Raji (cell line): ENCODE measurements around the gene CCNG2.

Source experiments
- POLR2A ChIP-seq: IDR thresholded peaks from 2 replicates; pipeline ENCODE4 v1.6.1; 2011; ENCODE audit warnings: low read depth, low read length, control low read depth; ENCODE audit not compliant: insufficient read depth

The CCNG2 gene

DNA sequence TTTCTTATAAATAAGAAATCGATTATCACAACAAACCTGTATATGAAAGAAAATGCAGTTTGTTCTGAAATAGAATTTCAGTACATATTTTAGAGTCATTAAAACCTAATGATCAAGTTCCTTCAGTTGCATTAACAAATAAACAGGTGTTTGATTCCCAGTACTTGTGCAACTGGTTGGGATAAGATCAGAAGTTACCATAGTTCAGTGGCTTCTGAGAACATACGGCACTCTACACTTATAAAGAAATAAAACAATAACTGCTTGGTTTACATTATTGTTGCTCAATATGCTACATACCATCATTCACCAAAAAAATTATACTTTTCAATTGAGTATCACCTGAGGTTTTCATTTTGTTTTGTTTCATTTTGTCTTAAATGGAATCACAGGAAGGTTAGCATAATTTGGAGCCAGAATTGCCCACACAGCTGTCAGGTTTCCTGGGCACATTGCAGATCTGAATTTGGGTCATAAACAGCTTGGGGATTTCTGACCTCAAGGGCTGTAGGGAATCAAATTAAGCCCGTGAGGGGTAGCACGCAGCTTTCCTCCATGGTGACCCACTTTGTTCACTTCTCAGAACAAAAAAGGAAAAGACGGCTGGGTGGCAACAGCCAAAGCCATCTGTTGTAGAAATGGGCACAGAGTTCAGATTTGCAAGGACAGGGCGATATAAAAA, 14.9 kb upstream of the CCNG2 start:
- no peak for TF ChIP-seq POLR2A

DNA sequence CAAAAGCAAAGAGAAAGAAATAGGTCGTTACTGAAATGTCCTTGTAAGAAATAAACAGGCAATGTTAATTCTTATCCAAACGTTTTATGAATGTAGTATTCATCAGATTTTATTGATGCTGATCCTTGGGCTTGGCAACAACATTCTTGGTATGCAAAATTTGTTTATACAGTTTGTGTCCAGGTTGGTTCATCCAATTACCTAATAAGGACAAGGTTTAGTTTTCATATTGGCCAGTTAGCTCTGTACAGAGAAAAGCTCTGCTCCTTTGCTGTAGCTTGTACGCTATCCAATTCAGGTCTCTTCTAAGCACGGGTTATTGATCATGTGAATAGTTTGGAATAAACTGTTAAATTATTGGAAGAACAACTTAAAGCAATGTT, 14.4 kb upstream of the CCNG2 start:
- TF ChIP-seq POLR2A, result no peak

DNA sequence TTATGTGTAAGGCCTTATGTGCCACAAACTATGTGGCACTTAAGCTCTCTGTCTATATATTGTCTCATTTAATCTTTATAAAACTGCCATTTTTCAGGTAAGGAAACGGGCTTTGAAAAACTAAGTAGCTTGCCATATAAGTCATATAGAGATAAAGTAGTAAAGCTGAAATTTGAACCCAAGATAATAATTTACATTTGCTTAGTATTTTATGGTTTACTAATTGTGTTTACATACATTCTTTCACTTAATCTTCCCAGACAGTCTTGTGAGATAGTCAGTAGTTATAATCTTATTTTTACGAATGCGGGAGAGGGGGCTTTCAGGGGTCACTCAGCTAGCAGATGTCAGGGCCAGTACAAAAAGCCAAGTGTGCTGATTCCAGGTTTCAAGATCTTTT, 13.9 kb upstream of the CCNG2 start:
- no peak for TF ChIP-seq POLR2A

DNA sequence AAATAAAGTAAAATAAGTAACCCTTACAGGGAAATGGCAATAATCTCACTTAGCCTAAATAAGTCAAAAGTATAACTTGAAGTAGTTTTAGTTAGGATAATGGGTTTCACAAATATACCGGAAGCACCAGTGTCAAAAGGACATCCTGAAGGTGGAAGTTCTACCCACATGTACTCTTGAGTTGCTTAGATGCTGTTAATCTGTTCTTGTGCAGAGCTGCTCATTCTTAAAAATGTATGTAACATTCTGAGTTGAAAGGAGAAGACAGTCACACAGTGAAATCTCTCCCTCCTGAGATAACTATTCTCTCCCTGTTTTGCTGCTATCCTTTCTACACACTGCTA, 11.2 kb upstream of the CCNG2 start:
- no peak for TF ChIP-seq POLR2A

DNA sequence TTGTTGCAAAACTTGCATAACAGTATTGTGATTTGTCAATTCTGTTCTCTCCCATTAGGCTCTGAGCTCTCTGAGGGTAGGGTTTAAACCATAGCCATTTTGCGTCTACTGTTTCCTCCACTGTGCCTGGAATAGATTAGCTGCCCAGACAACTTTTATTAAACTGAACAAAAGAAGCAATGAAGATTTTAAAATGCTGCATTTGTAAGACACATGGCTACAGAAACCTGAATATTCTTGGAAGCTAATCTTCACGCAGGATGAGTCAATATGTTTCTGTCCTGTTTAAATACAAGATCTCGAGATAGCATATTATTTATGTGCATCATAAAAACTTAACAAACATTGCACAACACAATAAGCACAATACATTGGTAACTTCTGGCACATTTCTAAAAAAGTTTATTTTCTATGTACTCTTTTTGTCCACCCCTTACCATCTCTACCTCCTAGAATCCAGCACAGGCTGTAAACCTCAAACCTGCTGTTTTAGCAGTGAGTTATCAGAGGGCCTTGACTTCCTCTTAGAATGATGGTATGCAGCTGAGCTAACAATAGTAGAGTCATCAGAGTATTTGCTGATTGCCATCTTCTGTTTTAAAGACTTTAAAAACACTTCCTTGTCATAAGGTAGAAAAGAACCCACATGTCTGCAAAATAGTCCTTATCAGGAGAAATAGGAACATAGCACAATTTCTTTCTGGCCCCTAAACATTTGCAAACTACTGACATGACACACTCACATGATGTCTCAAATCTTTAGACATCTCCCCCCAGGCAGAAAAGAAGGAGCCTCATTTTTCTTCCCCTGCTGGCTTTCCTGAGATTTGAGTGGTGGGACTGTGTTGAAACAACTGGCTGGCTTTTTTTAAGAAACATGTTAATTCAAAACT, 10.6 kb upstream of the CCNG2 start:
- TF ChIP-seq POLR2A, result no peak

DNA sequence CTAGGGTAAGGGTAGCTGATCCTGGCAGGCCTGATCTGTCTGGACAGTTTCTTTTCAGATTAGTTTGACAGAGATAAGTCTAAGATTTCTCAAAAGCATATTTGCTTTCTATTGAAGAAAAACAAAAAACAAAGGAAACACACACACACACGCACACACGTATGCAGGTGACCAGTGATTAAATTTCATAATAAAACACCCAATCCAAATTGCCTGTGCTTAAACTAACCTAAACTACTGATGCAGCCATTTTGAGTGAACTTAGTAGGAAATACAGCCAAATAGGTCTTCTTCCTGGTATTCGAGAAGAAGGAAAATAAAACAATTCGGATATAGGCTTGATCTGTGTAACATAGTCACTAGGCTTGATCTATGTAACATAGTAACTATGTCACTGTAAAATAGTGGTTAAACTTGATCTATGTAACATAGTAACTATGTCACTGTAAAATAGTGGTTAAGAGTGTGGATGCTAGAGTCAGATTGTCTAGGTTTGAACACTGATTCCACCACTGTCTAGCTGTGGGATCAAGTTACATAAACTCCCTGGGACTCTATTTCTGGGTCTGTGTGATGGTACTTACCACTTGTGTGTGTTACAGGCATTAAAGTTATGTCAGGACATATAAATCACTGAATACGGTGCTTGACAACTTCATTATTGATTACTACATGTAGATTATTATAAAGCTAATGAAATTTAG, 9.8 kb upstream of the CCNG2 start:
- no peak for TF ChIP-seq POLR2A

DNA sequence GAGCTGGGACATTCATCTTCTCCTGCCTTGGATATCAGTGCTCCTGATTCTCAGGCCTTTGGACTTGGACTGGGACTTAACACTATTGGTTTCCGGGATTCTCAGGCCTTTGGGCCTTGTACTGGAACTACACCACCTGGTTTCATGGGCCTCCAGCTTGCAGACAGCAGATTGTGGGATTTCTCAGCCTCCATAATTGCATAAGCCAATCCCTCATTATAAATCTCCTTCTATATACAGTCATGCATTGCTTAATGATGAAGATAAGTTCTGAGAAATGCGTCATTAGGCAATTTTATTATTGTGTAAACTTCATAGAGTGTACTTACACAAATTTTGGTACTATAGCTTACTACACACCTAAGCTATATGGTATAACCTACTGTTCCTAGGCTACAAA, 8.9 kb upstream of the CCNG2 start:
- TF ChIP-seq POLR2A, result no peak

DNA sequence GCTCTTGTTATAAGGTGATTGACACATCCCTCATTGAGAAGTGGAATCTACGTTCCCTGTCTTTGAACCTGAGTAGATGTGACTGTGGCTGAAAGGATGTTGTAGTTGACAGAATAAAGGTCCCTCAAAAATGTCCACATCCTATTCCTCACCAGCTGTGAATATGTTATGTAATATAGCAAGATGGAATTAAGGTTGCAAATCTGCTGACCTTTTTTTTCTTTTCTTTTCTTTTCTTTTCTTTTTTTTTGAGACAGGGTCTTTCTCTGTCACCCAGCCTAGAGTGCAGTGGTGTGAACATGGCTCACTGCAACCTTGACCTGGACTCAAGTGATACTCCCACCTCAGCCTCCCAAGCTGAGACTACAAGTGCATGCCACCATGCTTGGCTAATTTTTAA, 7.2 kb upstream of the CCNG2 start:
- no peak for TF ChIP-seq POLR2A

DNA sequence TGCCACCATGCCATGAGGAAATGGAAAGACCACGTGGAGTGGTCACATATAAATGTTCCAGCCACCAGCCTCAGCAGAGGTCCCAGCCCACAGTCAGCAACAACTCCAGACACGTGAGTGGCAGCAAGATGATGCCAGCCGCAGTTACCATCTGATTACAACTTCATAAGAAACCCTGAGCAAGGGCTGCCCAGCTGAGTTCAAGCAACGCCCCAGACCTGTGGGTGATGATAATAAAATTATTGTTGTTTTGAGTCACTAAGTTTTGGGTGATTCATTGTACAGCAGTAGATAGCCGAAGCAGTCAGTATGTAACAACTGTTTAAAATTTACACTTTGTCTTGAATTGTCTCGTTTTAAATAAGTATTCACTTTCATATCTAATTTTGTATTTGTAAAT, 5.8 kb upstream of the CCNG2 start:
- no peak for TF ChIP-seq POLR2A

DNA sequence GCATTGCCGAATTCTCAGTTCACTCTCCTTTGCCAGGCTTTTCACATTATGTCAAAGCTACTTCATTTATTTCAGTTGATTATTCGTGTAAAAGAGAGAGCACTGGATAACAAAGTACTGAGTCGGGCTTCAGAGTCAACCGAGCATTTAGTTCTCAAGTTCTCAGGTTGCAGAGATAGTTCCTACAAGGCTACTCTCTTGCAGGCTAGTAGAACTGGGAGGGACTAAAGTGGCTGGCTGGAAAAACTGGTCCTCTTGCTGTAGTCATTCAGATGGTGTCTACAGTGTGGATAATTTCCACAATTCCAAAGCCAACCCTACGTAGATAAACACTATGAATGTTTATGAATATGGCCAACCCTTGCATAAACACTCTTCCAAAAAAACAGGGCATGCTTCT, 4.6 kb upstream of the CCNG2 start:
- peak; percentile 27; the same call in 1 of the 2 replicates for TF ChIP-seq POLR2A

DNA sequence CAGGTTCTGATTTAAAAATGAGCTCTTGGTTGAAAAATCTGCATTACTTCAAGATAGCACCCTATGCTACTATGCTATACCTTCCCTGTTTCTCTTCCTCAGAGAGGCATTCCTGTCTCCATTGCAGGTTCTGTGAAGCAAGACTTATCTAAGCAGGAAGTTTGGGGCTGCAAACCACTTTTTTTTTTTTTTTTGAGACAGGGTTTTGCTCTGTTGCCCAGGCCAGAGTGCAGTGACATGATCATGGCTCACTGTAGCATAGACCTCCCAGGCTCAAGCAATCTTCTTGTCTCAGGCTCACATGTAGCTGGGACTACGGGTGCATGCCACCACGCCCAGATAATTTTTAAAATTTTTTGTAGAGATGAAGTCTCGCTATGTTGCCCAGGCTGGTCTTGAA, 4.0 kb upstream of the CCNG2 start:
- TF ChIP-seq POLR2A, result 0 out of 2 replicates have a peak, but pooled peaks have one; percentile 21

DNA sequence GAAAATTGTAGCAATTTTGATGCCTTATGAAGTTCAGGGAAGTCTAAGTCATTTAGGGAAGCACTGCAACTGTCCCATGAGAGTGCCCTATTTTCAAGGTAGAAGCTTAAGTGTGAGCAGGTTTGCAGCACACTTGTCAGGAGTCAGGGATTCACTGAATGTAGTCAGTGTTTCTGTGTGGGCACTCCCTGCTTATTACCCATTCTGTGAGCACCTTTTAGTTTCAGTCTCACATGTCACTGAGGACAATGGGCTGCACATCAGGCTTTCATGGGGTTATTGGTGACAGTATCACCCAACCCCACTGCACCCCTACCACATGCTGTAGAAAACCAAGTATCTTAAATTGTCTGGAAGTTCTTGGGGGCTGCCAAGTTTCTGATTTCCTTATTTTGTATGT, 2.9 kb upstream of the CCNG2 start:
- peak; percentile 63 for TF ChIP-seq POLR2A

DNA sequence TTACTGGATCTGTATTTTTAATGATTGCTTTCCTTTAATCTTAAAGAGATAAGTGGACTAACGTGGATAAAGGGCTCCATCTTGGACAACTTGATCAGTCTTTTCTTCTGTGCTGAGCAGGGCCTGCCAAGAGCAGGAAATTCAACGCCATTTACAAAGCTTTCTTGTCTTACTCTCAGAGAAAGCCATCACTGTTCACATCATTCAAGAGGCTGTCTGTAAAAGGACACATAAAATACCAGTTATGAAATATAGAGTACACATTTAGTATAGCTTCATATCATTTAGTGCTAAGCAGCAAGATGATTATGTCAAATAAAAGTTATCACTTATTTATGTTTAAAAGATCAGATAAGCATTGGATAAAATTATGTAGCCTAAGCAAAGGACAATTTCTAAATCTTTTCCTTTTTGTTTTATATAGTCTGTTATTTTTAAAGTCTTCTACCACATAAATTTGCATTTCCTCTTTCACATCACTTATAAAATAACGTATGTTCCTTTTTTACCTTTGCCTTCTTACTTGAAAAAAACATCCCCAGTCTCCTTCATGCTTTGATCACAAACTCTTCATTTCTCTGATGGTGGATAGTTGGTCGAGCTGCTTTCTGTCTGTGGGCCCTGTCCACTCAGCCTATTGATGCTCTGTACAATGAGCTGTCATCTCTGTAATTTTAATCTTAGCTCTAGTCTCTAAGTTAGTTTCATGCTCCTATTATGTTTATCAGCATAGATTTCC, 2.1 kb upstream of the CCNG2 start:
- peak; percentile 65 for TF ChIP-seq POLR2A

DNA sequence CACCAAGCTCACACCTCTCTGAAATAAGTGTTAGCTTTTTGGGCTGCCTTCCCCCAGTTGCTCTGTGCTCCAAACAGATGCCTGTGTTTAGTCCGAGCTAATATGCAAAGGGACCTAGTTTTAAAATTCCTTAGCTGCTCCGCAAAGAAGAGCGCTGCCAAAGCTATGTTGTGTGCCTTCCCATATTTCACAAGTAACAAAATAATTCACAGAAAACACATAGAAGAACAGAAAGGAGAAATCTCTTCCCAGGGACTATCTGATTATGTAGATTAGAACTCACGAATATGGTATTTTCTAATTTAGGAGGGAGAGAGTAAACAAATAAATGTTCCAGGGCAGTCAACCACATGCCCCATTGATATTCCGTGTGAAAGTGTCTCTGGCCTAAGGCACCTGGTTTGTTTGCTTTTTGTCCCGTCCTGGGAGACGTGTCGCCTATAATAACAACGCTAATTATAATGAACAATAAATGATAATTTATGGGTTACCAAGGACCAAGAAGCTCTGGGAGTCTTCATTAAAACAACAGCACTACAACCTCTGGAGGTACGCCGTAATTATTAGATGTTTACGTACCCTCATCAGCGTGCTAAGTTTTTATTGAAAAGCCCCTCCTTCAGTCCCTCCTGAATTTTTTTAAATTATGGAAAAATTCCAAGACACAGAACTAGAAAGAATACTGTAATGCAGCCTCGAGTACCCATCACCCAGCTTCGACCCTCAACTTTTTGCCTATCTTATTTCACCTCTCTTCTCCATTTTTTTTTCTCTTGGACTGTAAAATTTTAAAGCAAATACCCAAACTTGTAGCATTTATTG, 1.2 kb upstream of the CCNG2 start:
- 0 out of 2 replicates have a peak, but pooled peaks have one; percentile 32 for TF ChIP-seq POLR2A
